ENCODE results near the gene AFF4.

DNA sequence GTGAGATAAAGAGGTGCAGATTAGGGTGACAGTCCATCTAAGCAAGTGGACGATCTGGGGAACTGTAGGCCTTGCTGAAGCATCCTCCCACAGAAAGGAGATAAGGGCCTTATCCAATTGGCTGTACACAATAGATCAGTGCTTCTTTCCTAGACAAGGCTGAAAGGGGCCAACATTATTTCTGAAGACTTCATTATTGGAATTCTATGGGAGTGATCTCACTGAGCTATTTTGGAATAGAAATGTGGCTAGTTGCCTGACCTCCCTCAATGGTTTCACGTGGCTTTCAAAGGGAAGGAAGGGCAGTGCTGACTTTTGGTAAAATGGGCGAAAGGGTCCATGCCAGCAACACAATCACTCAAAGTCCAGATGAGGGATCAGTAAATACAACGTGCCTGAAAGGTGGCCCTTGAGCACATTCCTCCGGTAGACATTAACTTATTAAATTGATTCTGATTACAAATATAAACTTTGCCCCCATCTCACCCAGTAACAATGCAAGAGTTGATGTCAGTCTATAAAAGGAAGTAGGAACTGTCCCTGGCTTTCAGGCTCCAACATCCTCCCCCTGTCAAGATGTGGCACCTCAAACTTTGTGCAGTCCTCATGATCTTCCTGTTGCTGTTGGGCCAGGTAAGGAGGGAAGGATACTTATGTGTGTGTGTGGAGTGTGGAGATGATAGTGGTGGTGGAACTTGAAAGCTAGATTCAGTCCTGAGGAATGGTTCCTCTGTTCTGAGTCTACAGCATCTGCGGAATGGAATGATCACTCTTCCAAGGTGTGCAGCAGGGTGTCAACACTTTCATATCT is 90.1 kb downstream of the AFF4 start, which contains the start of gene LEAP2:
- TF ChIP-seq EP300 (IDR thresholded peaks at IDR 0.05), result no peak
- no peak for TF ChIP-seq CTCF (IDR thresholded peaks at IDR 0.05)
- no peak for TF ChIP-seq POLR2A (IDR thresholded peaks at IDR 0.05)
